Measurements from ENCODE around the gene PRKAR1A.
"Not testable (repeated sequence)": the region's sequence is repeated elsewhere in the genome, so short reads cannot be mapped to it uniquely, and the experiment has no call there.

Gene PRKAR1A

GRCh38 chr17:68518063-68518815, 6.0 kb downstream of the PRKAR1A start:
- Histone ChIP-seq H3K4me3 (ENCODE audit: low read depth in 1 of 2, low read length in 1 of 2) (no peak overlapping the region), H3K36me3 (peaks cover 78% of the 10 kb centered on the region), H3K27ac (peak overlapping the region; percentile 56), H3K27me3 (no peaks in the 10 kb centered on the region), H3K4me1 (ENCODE audit: control insufficient read depth in 1 of 2, insufficient read depth in 1 of 2, low read depth in 1 of 2, low read length in 1 of 2) (peaks cover 22 to 26% of the 10 kb centered on the region in 2 experiments), H3K9me3 (no peaks in the 10 kb centered on the region)
- TF ChIP-seq CTCF (IDR thresholded peaks at IDR 0.05): no peak

- not testable (repeated sequence) for H3K4me3 ChIP-seq (ENCODE audit: low read depth in 1 of 2, low read length in 1 of 2); H3K27me3 ChIP-seq; H3K9me3 ChIP-seq
- H3K4me1 ChIP-seq (ENCODE audit: control insufficient read depth in 1 of 2, insufficient read depth in 1 of 2, low read depth in 1 of 2, low read length in 1 of 2): peaks cover 13 to 20% of the 10 kb centered on the region in 2 experiments
- peaks cover 86% of the 10 kb centered on the region for H3K36me3 ChIP-seq
- H3K27ac ChIP-seq: peak overlapping the region; percentile 56
These were observed 6.8 kb downstream of the PRKAR1A start for GRCh38 chr17:68519051-68519450.

- Histone ChIP-seq H3K36me3 (peaks cover 91% of the 10 kb centered on the region), H3K9me3 (no peaks in the 10 kb centered on the region), H3K27ac (peak overlapping the region; percentile 56), H3K4me3 (ENCODE audit: low read depth in 1 of 2, low read length in 1 of 2) (no peak overlapping the region), H3K4me1 (ENCODE audit: control insufficient read depth in 1 of 2, insufficient read depth in 1 of 2, low read depth in 1 of 2, low read length in 1 of 2) (peaks cover 5 to 11% of the 10 kb centered on the region in 2 experiments), H3K27me3 (no peaks in the 10 kb centered on the region)
- TF ChIP-seq CTCF (IDR thresholded peaks at IDR 0.05): no peak
These were observed 7.7 kb downstream of the PRKAR1A start for GRCh38 chr17:68519911-68520310.

GRCh38 chr17:68522266-68522665, 10.0 kb downstream of the PRKAR1A start:
- no peak for TF ChIP-seq CTCF (IDR thresholded peaks at IDR 0.05)
- peaks cover 91% of the 10 kb centered on the region for H3K36me3 ChIP-seq

GRCh38 chr17:68526548-68526947, 14.3 kb downstream of the PRKAR1A start:
- H3K27ac ChIP-seq: no peak overlapping the region
- H3K4me3 ChIP-seq (ENCODE audit: low read depth in 1 of 2, low read length in 1 of 2): no peak overlapping the region
- no peak for TF ChIP-seq CTCF (IDR thresholded peaks at IDR 0.05)
- H3K4me1 ChIP-seq (ENCODE audit: control insufficient read depth in 1 of 2, insufficient read depth in 1 of 2, low read depth in 1 of 2, low read length in 1 of 2): no peaks in the 10 kb centered on the region
- no peaks in the 10 kb centered on the region for H3K27me3 ChIP-seq
- peaks cover 97% of the 10 kb centered on the region for H3K36me3 ChIP-seq
- no peaks in the 10 kb centered on the region for H3K9me3 ChIP-seq

More at GRCh38 chr17:68522266-68522665, 10.0 kb downstream of the PRKAR1A start:
- Histone ChIP-seq H3K27ac (no peak overlapping the region), H3K4me3 (ENCODE audit: low read depth in 1 of 2, low read length in 1 of 2) (no peak overlapping the region), H3K9me3 (no peaks in the 10 kb centered on the region), H3K4me1 (ENCODE audit: control insufficient read depth in 1 of 2, insufficient read depth in 1 of 2, low read depth in 1 of 2, low read length in 1 of 2) (peaks cover 0 to 6% of the 10 kb centered on the region in 2 experiments), H3K27me3 (no peaks in the 10 kb centered on the region)

GRCh38 chr17:68527314-68527713, 15.1 kb downstream of the PRKAR1A start:
- no peak for TF ChIP-seq CTCF (IDR thresholded peaks at IDR 0.05)
- Histone ChIP-seq H3K27me3 (no peaks in the 10 kb centered on the region), H3K4me1 (ENCODE audit: control insufficient read depth in 1 of 2, insufficient read depth in 1 of 2, low read depth in 1 of 2, low read length in 1 of 2) (no peaks in the 10 kb centered on the region), H3K4me3 (ENCODE audit: low read depth in 1 of 2, low read length in 1 of 2) (no peak overlapping the region), H3K27ac (no peak overlapping the region), H3K9me3 (no peaks in the 10 kb centered on the region), H3K36me3 (peaks cover 100% of the 10 kb centered on the region)
